ENCODE results near the gene PSMD11.

The PSMD11 gene

DNA sequence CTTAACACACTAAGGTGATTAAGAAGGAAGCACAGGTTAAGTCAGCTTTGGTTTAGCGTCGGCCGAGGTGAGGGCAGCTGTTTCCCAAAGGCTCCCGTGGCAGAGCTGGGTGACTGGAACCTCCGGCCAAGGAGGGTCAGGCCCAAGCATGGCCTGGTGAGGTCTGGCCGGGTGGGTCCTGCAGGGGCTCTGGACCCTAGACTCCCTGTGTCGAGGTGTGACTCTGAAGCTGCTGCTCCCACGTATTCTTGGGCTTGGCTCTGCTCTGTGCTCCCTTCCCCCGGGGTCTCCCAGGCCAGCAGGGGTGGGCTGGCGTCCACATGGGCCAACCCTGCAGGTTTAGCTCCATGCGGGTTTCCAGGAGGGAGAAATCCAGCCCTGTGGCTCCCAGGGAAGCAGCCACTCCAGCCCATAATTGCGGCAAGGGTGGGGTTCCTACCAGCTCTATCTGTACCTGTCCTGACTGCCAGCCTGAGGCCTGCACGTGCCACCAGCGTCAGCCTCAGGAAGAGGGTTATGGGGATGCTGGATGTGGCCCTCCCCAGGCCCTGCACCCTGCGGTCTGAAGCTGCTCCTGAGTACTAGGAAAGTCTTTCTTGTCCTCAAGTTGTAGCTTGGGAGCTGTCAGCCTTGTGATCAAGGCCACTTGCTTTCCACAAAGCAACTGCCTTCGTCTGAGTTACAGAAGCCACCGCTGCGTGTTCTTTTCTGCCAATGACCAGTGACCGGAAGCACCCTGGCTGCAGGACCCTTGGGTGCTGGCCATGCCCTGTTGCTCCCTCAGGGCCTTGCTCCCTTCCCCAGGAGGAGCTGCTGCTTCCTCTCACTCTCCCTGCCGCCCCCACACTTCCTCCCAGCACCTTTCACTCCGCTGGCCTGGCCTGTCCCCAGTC, 47.3 kb downstream of the PSMD11 start:
- no peak for DNase-seq (ENCODE audit: low read depth)

DNA sequence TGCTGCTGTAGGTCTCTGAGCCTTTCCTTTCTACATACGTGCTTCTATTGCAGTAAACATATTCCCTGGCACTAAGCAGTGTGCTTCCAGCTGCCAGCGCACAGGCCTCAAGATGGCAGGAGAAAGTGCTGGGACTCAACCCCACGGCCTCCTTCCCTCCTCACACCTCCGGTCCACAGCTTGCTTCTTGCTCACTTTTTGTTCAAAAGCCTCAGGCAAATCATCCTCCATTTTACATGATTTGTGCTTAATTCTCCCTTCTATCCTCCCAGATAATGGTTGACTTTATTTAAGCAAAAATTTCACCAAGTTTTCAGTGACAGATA, 47.9 kb downstream of the PSMD11 start:
- no peak for DNase-seq (ENCODE audit: low read depth)

DNA sequence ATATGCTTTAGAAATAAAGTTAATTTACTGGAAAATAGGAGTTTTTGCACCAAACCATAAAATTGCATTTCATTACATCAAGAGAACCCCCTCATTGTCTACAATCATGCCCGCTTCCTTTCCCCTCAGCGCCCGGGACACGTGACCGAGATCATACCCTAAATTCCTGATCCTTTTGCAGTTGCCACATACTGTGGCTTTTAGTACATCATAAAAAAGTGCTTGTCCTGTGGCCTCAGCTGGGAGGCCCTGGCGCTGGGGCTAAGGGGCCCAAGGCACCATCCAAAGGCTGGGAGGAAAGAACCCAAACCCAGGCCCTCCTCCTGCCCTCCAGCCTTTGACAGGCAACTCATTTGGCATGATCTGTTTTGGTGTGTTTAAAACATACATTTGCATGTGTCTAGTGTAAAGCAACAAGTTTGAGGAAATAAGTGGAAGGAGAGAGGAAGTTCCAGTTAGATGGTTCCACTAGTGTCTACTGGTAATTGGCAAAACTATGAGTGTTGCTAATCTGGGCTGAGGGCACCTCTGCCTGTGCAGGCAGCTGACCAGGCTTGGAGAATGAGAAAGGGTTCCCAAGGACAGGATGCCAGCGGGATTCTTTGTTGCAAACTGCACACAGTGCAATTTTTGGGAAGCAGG, 48.5 kb downstream of the PSMD11 start:
- DNase-seq (ENCODE audit: low read depth) = no peak

DNA sequence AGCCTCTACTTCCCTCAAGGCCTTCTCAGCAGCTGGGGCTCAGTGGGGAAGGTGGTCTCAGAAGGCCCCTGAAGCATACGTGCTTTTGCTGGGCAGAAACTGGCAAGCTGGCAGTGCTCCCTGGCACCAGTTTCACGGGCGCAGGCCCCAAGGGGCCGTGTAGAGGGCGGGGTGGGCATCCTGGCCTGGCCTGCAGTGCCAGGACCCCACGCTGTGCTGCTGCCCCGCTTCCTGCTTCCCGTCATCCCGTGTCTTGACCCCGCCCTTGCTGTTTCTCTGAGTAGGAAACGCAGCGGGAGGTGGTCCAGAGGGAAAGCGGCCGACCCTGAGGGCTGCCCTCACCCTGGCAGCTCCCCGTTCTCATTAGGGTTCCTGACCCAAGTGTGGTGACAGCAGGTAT, 49.3 kb downstream of the PSMD11 start:
- DNase-seq (ENCODE audit: low read depth) = no peak

DNA sequence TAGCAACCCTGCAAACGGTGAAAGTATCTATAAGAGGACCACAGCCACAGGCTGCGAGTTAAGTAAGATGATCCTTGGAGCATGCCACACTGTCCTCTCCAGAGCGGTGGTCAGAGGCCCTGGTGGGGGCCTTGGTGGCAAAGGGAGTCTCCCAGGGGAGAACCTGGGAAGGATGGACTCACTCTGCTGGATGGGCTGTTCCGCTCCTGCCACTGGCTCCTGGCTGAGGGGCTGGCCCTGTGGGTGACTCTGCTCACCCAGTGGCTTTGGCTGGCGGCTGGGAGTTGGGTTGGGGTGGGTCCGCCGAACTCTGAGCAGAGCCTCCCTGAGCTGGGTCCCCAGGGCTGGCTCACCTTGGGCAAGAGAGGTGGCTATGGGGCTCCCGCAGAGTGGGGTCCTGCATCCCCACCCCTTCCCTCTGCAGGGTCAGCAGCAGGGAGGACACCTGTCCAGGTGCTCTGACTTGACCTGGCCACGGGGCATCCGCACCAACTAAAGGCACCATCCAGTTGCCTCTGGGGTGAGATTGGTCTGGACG, 49.7 kb downstream of the PSMD11 start:
- DNase-seq (ENCODE audit: low read depth) = no peak

DNA sequence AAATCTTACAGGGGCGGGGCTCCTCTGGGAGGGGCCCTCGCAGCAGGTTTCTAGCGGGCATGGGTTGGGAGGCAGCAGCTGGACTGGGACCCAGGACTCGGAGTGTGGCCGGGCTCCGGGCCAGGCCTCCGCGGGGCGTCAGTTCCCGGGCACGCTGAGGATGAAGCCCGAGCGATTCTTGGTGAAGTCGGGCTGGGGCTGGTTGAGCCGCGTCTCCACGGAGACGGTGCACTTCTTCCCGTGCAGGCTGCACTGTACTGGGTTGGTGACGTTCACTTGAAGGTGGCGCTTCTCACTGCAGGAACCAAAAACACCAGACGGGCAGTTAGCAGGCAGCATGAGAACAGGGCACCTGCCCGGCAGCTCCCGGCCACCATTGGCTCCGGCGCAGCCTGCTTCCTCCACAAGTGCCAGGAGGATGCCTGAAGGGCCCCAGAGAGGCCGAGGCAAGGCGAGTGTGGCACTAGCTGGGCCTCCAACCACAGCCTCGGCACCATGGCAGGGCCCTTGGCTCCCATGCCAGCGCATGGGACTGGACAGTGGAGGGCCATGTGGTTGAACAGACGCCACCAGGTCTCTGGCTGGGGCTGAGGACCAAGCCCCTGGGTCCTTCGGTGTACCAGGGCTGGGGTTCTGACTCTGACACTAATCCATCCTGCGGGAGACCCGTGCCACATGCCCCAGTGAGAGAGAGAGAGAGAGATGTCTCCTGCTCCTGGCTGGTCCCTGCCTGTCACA, 50.5 kb downstream of the PSMD11 start:
- no peak for DNase-seq (ENCODE audit: low read depth)

DNA sequence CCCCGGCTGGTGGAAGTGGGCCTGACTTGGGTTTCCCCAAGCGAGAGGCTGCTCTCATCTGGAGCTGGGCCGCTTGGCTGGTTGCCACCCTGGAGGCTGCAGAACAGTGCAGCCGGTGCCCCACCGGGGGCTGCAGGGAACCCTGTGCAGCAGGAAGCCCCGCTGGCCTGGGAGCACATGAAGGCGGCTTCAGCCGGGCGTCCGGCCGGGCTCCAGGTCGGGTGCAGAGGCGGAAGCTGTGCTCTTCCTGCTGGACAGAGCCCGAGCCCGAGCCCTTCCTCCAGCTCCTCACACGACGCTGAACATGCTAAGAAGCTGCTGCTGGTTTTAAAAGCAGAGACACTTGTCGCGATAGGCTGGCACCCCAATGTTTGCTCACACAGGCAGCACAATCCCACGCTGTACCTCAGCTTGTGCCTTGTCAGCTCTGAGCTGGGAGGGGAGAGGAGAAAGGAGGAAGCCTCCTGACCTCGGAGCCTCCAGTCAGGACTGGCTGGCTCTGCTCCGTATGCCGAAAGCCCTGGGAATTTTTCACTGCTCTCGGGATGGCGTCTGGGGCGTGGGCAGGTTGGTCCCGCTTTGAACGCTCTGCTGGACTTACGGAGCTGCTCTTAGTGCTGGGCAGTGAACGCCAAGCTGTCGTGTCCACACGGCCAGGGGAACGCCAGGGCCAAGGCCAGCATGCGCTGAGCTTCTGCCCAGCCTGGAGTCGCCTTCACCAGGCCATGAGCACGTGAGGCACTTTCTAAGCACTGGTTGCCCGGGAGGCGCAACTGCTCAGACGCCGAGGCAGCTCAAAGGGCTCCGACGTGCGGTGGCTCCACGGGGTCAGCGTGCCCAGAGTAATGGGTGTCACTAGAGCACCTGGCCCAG, 51.3 kb downstream of the PSMD11 start:
- no peak for DNase-seq (ENCODE audit: low read depth)

DNA sequence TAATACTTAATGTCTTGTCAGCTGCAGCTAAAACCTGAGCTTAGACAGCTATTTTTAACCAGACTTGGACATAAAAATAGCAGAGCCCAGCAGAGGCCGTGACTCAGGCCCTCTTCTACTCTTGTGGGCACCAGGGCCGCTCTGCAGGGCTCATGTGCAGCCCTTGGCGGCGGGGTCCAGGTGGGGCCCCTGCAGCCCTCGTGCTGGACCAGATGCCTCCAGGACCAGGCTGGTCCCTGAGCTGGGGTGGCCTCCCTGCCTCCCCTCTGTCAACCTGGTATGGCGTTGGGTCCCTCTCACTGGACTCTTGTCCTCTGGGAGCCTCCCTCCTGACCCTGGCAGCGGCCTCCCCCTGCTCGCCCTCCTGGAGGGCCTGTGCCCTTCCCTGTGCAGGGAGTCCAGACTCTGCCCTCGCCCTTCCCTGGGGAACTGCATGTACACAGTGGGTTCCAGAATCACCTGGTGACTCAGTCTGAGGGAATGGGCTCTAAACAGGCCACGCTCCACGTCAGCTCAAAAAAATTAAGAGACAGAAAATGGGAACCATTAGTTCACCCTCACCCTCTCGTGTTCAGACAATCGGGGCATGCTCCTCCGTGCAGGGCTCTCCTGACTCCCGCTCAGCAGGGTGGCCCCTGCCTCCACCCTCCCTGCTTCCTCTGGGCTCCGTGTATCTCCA, 52.2 kb downstream of the PSMD11 start:
- DNase-seq (ENCODE audit: low read depth) = peak; percentile 89

DNA sequence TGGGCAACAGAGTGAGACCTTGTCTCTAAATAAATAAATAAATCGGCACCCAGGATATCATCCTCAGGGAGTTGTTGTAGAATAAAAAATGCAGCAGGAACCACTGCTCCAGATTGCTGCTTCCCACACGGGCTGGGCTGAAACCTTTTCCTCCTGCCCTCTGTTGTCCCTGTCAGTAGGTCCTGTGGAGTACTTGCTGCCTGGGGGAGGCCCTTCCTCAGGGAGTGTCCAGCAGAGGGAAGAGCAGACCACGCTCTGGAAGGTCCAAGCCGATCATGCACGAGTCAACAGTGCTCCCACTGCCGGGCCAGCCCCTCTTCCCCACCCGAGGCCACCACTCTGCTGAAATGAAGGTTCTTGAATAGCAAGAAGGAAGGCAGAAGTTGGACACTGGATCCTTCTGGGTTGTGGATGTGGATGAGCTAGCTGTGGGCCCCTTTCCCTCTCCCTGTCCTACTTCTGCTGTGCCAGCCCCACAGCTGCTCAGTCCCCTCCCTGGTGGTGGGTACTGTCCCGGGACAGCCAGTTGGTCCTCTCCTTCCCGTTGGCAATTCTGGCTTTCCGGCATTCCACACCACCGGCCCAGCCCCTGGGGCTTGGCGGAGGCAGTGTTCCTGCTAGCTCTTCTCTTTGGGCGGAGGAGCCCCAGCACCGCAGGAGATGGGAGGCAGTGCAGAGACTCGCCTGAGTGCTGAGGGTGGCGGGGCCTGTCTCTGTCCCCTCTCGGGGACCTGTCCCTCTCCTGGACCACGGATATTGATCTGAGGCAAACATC, 53.3 kb downstream of the PSMD11 start:
- no peak for DNase-seq (ENCODE audit: low read depth)

DNA sequence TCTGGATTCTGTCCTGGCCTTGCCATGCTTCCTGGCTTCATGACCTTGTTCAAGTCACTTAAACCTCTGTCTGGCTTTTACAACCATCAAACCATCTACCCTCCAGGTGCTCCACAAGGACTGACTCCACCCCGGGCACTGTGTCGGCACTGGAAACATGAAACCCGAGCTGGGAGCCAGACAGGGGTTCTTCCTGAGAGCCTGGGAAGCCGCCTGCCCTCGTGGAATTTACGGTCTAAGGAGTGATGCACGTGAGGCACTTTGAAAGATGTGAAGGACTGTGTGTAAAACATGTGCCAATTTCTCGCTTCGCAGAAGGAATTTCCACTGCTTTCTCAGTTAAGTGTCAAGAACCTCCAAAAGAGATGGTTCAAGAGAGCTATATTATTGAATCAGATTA, 54.1 kb downstream of the PSMD11 start:
- no peak for DNase-seq (ENCODE audit: low read depth)

DNA sequence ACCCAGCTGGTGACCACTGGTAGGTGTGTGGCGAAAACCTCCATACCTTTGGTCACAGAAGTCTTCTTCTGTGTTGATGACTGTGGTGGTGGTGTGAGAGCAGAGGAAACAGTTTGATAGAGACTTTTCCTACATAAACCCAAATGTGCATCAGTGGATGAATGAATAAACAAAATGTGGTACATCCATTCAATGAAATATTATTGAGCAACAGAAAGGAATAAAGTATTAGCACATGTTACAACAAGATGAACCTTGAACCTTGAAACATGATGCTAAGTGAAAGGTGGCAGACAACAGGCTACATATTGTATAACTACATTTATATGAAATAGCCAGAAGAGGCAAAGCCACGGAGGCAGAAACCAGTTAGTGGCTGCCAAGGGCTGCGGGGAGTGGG, 57.7 kb downstream of the PSMD11 start:
- no peak for DNase-seq (ENCODE audit: low read depth)

DNA sequence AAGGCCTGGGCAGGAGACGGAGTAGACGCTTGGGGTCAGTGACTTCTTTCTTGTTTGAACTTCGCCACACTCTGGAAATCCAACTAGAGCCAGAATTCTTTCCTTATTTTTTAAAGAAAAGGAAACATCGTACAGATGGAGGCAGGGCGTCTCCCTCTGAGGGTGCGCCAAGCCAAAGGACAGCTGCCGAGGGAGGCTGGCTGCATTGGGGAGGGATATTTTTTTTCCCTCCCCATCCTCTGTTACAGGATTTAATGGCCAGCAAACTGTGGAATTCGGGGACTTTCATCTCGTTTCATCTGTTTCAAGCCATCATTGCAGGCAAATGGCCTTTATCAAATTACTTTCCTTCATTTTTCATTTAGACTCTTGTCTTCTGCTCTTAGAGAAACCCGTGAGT, 58.4 kb downstream of the PSMD11 start:
- no peak for DNase-seq (ENCODE audit: low read depth)

DNA sequence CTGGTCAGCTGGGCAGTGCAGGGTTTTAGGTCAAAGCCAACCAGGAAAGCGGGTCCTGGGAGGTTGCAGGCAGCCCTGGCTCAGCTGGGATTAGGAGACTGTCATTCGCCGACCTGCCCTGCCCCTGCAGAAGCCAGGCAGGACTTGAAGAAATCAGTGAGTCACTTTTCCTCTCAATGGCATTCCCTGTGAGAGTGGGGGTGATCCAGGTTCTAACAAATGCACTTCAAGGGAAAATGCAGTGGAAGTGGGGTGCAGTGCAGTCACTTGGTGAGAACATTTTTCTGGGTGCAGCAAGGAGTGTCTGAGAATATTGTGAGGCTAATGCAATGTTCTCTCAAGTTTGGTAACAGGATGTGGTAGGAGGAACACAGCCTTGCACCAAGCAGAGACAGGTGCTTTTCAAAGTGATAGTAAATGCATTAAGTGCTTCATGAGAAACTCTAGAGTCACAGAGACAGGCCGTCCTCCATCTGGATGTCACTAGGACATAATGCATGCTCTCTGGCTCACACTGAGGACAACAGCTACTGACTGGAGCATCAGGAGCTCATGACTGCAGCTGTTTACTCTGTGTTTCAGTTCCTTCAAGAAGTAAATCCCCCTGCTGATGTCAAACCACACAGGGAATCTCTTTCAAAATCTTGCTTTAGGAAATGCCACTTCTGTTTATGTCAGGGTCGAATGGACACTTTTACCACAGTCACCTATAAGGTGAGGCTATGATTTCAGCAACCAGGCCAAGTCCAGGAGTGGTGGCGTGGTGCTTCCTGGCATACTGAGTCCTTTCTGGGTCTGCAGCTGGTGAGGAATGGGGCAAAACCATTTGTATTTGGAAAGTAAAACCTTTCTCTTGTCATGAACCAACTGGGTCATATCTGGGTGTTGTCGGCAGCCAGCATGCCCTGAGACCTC, 59.2 kb downstream of the PSMD11 start:
- no peak for DNase-seq (ENCODE audit: low read depth)

DNA sequence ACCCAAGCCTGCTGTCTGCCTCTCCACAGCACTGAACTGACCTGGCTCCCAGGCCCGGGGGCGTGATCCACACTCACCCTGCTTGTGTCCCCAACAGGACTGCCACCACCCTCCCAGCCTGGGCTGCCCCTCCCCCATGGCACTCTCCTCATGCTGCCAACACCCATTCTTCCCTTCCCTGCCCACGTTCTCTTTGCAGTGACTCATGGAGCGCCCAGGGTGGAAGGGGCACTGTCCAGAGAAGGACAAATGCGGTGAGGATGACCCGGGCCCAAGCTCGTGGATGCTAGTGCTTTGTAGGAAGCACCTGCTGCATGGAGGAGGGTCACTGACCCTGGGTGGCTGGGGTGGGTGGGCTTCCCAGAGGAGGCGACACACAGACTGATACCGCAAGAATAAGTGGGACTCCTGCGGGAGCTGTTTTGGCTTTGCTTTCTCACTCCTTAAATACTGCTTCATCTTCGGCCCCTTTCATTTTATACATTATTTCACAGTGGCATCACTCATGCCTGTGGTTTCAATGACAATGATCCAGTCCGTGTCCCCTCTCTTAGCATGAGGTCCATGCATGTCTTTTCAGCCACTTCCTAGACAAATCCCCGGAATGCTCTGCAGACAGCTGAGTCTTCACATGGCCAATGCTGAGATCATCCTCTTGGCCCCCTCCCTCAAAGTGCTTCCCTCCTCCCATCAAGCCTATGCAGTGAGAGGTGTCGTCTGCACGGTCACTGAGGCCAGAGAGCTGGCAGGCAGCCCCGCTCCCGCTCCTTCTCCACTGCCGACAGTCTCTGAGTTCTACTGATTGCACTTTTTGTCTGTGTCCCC, 60.1 kb downstream of the PSMD11 start:
- no peak for DNase-seq (ENCODE audit: low read depth)

DNA sequence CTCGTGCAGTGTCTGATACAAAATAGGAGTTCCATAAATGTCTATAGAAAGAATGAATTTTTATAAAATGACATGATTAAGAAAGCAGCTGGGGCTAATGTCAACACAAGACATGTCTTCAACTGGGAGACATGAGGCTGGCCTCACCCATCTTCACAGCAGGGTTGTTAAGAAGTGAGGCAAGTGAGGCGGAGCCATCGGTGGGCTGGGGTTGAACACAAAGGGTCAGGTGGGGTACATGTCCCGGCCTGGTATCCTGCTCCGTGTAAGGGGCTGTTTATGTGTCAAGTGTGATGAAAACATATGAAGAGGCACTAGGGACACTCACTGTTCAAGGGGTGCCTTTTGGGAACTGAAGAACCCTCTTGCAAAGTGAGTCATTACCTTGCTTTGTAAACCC, 64.6 kb downstream of the PSMD11 start:
- DNase-seq (ENCODE audit: low read depth) = no peak

DNA sequence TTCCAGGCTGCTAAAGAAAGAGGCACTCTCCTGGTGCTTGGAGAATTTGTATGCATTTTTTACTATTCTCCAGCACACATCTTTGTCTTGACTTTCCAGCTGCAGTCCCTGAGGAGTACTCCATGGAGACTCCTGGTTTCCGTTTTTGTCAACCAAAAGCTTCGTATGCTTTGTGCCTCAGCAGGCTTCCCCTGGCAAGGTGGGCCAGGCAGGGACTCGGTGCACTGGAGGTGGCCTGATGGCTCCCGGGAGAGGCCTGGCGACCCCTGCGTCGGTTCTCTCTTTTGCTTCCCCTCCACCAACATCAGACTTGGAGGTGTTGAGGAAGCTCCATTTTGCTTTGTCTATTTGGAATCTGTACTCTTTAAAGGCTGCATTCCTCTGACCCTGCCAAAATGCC, 66.2 kb downstream of the PSMD11 start:
- DNase-seq (ENCODE audit: low read depth) = no peak

DNA sequence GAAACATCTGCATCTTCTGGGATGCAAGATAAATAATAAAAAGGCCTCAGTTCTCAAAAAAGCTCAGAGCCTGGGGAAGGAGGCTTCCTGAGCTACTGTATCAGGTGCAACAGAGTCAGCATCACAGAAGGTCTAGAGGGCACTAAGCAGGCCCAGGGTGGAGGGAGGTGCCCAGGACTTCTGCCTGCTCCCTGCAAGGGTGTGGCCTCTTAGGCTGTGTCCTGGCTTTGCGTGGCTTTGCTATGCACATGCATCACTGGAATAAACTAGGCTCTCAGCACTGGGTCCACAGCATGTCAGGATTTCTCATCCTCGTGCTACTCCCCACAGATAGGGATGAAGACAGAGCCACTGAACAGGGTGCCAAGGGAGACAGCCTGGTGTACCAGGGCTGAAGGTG, 68.0 kb downstream of the PSMD11 start:
- DNase-seq (ENCODE audit: low read depth) = no peak

DNA sequence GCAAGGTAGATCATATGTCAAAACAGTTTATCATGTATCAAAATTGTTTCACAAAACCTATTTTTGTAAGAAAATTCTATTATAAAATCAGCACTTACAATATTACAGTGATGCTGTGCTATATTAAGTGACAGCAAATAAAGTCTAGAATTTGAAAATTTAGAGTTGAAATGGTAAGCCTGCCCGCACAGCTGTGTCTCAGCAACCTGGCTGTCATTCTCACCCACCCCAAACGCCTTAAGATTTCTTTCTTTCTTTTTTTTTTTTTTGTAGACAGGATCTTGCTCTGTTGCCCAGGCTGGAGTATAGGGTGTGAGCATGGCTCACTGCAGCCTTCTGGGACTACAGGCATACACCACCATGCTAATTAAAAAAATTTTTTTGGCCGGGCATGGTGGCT, 69.3 kb downstream of the PSMD11 start:
- no peak for DNase-seq (ENCODE audit: low read depth)

DNA sequence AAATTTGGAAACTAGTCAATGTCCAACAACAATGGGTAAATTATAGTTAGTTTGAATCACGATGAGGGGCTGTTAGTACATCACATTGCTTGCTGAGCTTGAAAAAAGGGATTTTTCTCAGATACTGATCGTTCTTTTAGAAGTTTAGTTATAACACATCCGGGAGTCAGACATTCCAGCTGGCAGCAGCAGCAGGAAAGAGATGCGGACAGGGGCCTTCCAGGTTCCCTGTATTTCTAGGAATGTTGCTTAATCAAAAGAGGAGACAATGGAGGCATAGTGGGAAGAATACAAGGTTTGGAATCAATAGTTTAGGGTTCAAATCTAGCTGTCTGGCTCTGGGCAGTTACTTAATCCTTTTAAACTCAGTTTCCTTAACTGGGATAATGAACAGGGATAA, 70.3 kb downstream of the PSMD11 start:
- DNase-seq (ENCODE audit: low read depth) = no peak

Measured in HS-5 (cell line).